ENCODE measurements around the gene PDE11A. TPM values are rescaled to one million over a fixed set of nuclear protein-coding genes. Genes with fewer than 3 reads are reported as not detected.

The PDE11A gene
- polyA plus RNA-seq, 1 experiment: 0.53 TPM

DNA sequence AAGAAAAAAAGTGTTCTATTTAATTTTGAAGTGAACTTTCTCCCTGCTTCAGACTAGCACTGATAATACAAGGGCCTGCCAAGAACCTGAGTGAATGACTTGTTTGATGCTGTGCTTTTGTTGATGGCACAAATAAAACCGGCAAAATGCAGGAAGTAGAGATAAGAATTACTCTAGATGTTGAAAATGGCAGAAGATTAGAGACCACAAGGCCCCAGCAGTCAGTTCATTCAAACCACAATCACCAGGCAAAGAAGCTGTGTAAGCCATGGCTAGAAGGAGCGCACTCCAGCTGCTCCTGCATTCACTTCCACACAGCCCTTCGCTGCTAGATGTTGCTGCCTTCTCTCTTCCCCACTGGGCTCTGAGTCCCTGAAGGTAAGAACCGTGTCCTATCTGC lies 383.0 kb downstream of the PDE11A start:
- TF ChIP-seq, protein P1, sequence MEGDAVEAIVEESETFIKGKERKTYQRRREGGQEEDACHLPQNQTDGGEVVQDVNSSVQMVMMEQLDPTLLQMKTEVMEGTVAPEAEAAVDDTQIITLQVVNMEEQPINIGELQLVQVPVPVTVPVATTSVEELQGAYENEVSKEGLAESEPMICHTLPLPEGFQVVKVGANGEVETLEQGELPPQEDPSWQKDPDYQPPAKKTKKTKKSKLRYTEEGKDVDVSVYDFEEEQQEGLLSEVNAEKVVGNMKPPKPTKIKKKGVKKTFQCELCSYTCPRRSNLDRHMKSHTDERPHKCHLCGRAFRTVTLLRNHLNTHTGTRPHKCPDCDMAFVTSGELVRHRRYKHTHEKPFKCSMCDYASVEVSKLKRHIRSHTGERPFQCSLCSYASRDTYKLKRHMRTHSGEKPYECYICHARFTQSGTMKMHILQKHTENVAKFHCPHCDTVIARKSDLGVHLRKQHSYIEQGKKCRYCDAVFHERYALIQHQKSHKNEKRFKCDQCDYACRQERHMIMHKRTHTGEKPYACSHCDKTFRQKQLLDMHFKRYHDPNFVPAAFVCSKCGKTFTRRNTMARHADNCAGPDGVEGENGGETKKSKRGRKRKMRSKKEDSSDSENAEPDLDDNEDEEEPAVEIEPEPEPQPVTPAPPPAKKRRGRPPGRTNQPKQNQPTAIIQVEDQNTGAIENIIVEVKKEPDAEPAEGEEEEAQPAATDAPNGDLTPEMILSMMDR (IDR thresholded peaks at IDR 0.05; ENCODE audit: insufficient read depth, low read depth, low read length): no peak
- POLR2A ChIA-PET: no interaction called here
- H3K4me3 ChIP-seq (ENCODE audit: low read depth, low read length): no peak overlapping the region
- DNase-seq (ENCODE audit: low read depth): no peak
- H3K27me3 ChIP-seq (ENCODE audit: control insufficient read depth, insufficient read depth, low read length): no peaks in the 10 kb centered on the region
- H3K36me3 ChIP-seq (ENCODE audit: control insufficient read depth, insufficient read depth, low read length): no peaks in the 10 kb centered on the region
- CTCF ChIA-PET: no interaction called here

DNA sequence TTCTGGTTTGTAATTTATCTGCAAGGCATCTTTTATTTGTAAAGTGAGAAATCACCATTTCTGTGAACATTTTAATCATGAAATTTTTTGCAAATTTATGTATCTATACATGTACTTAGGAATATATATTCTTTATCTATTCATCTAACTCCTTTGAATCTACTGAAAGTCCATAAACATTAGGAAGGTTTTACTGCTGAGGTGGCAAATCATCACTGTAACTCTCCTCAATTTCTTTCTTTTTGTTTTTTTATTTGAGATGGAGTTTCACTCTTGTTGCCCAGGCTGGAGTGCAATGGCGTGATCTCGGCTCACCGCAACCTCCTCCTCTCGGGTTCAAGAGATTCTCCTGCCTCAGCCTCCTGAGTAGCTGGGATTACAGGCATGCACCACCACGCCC lies 383.7 kb downstream of the PDE11A start:
- no peak for DNase-seq (ENCODE audit: low read depth)
- TF ChIP-seq, protein P1 (IDR thresholded peaks at IDR 0.05; ENCODE audit: insufficient read depth, low read depth, low read length): no peak
- Histone ChIP-seq H3K27me3 (ENCODE audit: control insufficient read depth, insufficient read depth, low read length) (no peaks in the 10 kb centered on the region), H3K36me3 (ENCODE audit: control insufficient read depth, insufficient read depth, low read length) (no peaks in the 10 kb centered on the region), H3K4me3 (ENCODE audit: low read depth, low read length) (no peak overlapping the region)
- ChIA-PET CTCF (no interaction called here), POLR2A (no interaction called here)

DNA sequence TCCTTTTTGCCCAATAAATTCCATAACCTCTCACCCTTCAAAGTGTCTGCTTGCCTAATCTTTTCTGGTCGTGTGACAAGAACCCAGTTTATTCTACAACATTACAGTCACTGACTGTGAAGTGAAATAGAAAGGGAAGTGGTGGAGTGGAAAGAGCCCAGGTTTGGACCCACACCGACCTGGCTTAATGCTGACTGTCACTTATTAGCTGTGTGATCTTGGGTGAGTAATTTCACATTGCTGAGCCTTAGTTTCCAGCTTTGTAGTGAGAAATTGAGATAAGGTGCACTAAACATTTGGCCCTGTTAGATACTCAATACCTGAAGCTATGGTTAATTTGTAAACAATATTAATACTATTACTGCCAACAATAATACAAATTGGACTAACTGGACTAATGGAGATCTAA lies 388.9 kb downstream of the PDE11A start:
- TF ChIP-seq, protein P1 (IDR thresholded peaks at IDR 0.05; ENCODE audit: insufficient read depth, low read depth, low read length): no peak

DNA sequence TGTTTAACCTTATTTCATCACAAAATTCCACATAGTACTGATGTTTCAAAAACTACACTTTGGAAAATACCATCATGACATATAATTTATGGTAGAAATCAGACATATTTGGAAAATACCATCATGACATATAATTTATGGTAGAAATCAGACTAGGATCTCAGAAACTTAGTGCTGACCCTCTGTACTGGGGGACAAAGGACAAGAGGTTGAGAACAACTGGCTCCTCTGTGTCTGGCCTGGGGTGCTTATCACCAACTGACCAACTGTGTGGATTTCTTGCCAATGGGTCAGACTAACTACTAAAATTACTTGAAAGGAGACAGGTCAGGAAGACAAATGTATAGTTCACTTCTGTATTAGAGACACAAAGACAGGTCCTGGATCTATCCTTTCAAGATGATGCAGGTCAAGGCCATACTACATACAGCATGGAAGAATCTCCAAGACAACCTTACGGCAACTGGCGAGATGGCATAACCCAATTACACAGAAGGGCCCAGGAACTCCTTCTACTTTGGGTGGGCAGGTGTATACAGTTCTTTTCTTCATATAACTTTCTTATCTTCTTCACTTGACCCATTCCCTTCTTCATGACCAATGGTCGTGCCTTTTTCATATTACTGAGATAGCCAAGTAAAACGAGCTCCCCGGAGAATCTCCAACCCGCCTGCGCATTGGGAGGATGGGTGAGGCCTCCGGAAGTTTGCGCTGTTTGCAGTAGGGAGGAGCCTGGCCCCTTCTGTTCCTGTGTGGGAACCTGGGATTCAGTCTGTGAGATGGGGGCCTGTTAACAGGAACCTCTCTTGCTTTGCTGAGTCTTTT lies 389.5 kb downstream of the PDE11A start:
- Histone ChIP-seq H3K4me3 (ENCODE audit: low read depth, low read length) (no peak overlapping the region), H3K27me3 (ENCODE audit: control insufficient read depth, insufficient read depth, low read length) (no peaks in the 10 kb centered on the region), H3K36me3 (ENCODE audit: control insufficient read depth, insufficient read depth, low read length) (no peaks in the 10 kb centered on the region)
- DNase-seq (ENCODE audit: low read depth): no peak
- ChIA-PET CTCF (no interaction called here), POLR2A (no interaction called here)
- TF ChIP-seq, protein P1 (IDR thresholded peaks at IDR 0.05; ENCODE audit: insufficient read depth, low read depth, low read length): no peak

More for the DNA sequence above, 388.9 kb downstream of the PDE11A start:
- Histone ChIP-seq H3K27me3 (ENCODE audit: control insufficient read depth, insufficient read depth, low read length) (no peaks in the 10 kb centered on the region), H3K4me3 (ENCODE audit: low read depth, low read length) (no peak overlapping the region), H3K36me3 (ENCODE audit: control insufficient read depth, insufficient read depth, low read length) (no peaks in the 10 kb centered on the region)
- CTCF ChIA-PET: no interaction called here
- no peak for DNase-seq (ENCODE audit: low read depth)
- POLR2A ChIA-PET: no interaction called here

DNA sequence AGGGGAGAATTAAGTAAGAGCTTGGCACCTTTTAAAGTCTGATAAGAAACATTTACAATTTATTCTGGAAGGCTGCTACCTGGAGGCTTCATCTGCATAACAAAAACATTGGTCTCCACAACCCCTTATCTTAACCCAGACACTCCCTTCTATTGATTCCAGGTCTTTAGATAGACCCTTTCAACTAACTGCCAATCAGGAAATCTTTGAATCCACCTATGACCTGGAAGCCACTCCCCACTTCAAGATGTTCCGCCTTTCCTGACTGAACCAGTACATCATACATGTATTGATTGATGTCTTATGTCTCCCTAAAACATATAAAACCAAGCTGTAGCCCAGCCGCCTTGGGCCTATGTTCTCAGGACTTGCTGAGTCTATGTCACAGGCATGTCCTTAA lies 390.6 kb downstream of the PDE11A start:
- Histone ChIP-seq H3K27me3 (ENCODE audit: control insufficient read depth, insufficient read depth, low read length) (no peaks in the 10 kb centered on the region), H3K36me3 (ENCODE audit: control insufficient read depth, insufficient read depth, low read length) (no peaks in the 10 kb centered on the region), H3K4me3 (ENCODE audit: low read depth, low read length) (no peak overlapping the region)
- ChIA-PET POLR2A (no interaction called here), CTCF (no interaction called here)
- no peak for DNase-seq (ENCODE audit: low read depth)
- TF ChIP-seq, protein P1 (IDR thresholded peaks at IDR 0.05; ENCODE audit: insufficient read depth, low read depth, low read length): no peak

All from BJ (cell line).